SK-N-SH (cell line): ENCODE measurements around the gene NWD2. TPM values are rescaled to one million over a fixed set of nuclear protein-coding genes. Genes with fewer than 3 reads are reported as not detected.

Experiments
- CTCF ChIA-PET: fragments of 300-600, 350-600 bp; formaldehyde crosslinking; extraction: SDS; loops from one replicate; lab custom pipeline; 2021; lab: Yijun Ruan, JAX
- POLR2A ChIA-PET: fragments of 350-600 bp; sonication (Branson Sonifier 250); formaldehyde crosslinking; extraction: SDS; loops from one replicate; lab custom pipeline; 2020; ENCODE audit warnings: antibody characterized with exemption, inconsistent platforms; lab: Yijun Ruan, JAX
- DNase-seq: peaks from one replicate; pipeline ENCODE4 v3.0.0; 2012
- H2AFZ ChIP-seq: fragments of 200-600 bp; sonication (generic); 2 replicates; pipeline ENCODE4 v1.8.1; 2016; ENCODE audit warnings: antibody characterized with exemption, mild to moderate bottlenecking, low read depth
- H3F3A ChIP-seq: fragments of 200-600 bp; sonication (generic); replicated peaks from 2 replicates; pipeline ENCODE3; 2016; ENCODE audit warnings: antibody characterized with exemption, mild to moderate bottlenecking; ENCODE audit not compliant: insufficient read depth
- H3K27ac ChIP-seq, 2 experiments: fragments of 200-500 bp in 1 of 2; fragments of 200-600 bp in 1 of 2; sonication (Bioruptor generic) in 1 of 2; sonication (generic), shearing (Covaris generic) in 1 of 2; 2 replicates each; pipeline versions ENCODE4 v1.5.1 to v1.6.1; 2014 to 2016; ENCODE audit warnings: low read depth in 2 of 2, inconsistent platforms in 1 of 2, low read length in 1 of 2, mild to moderate bottlenecking in 1 of 2, mixed read lengths in 1 of 2
- H3K27me3 ChIP-seq: fragments of 200-600 bp; sonication (generic), shearing (Covaris generic); 2 replicates; pipeline ENCODE4 v1.6.1; 2016; ENCODE audit warnings: mixed run types; ENCODE audit not compliant: insufficient read depth
- H3K36me3 ChIP-seq, 2 experiments: fragments of 200-500 bp in 1 of 2; fragments of 200-600 bp in 1 of 2; sonication (Bioruptor generic) in 1 of 2; sonication (generic) in 1 of 2; replicated peaks in 1 of 2; 2 replicates each; pipeline versions ENCODE3 to v1.5.1; 2014 to 2016; ENCODE audit warnings: low read length in 1 of 2, mild to moderate bottlenecking in 1 of 2; ENCODE audit not compliant: insufficient read depth in 2 of 2, control insufficient read depth in 1 of 2
- H3K4me1 ChIP-seq, 2 experiments: fragments of 200-500 bp in 1 of 2; fragments of 200-600 bp in 1 of 2; sonication (Bioruptor generic) in 1 of 2; sonication (generic), shearing (Covaris generic) in 1 of 2; 2 replicates each; pipeline versions ENCODE4 v1.5.1 to v1.6.1; 2014 to 2016; ENCODE audit warnings: low read depth in 1 of 2, low read length in 1 of 2, mixed run types in 1 of 2; ENCODE audit not compliant: insufficient read depth in 2 of 2, control insufficient read depth in 1 of 2
- H3K4me2 ChIP-seq: fragments of 200-600 bp; sonication (generic), shearing (Covaris generic); 2 replicates; pipeline ENCODE4 v1.6.1; 2017; ENCODE audit warnings: mixed run types
- H3K4me3 ChIP-seq, 2 experiments: fragments of 200-500 bp in 1 of 2; fragments of 200-600 bp in 1 of 2; sonication (Bioruptor generic) in 1 of 2; sonication (generic), shearing (Covaris generic) in 1 of 2; 2 replicates each; pipeline versions ENCODE4 v1.5.1 to v1.8.1; 2014 to 2016; ENCODE audit warnings: low read depth in 2 of 2, inconsistent platforms in 1 of 2, low read length in 1 of 2, mild to moderate bottlenecking in 1 of 2, mixed read lengths in 1 of 2, moderate library complexity in 1 of 2
- H3K79me2 ChIP-seq: fragments of 200-600 bp; sonication (generic); 2 replicates; pipeline ENCODE4 v1.8.1; 2017; ENCODE audit warnings: mild to moderate bottlenecking; ENCODE audit not compliant: insufficient read depth
- H3K9ac ChIP-seq: fragments of 200-600 bp; sonication (generic); 2 replicates; pipeline ENCODE4 v1.6.1; 2017; ENCODE audit warnings: mixed run types
- H3K9me2 ChIP-seq: fragments of 200-600 bp; sonication (generic); 2 replicates; pipeline ENCODE4 v1.6.1; 2017; ENCODE audit warnings: mixed run types
- H3K9me3 ChIP-seq: fragments of 200-600 bp; sonication (generic); 2 replicates; pipeline ENCODE4 v1.6.1; 2017; ENCODE audit warnings: mixed run types, mild to moderate bottlenecking, moderate library complexity
- H4K20me1 ChIP-seq: fragments of 200-600 bp; sonication (generic); 2 replicates; pipeline ENCODE4 v1.6.1; 2017; ENCODE audit warnings: mild to moderate bottlenecking, mixed run types; ENCODE audit not compliant: insufficient read depth
- FOSL2 ChIP-seq: IDR thresholded peaks from 2 replicates; pipeline ENCODE4 v1.4.0; 2012; ENCODE audit warnings: low read depth, mild to moderate bottlenecking, moderate library complexity, borderline replicate concordance
- GATA2 ChIP-seq: sonication (generic); formaldehyde crosslinking; IDR thresholded peaks from 2 replicates; pipeline ENCODE4 v1.5.0; 2020; ENCODE audit warnings: mild to moderate bottlenecking, missing genetic modification reagents
- MEF2A ChIP-seq: IDR thresholded peaks from 2 replicates; pipeline ENCODE4 v1.4.0; 2012; ENCODE audit warnings: low read depth, borderline replicate concordance
- RCOR1 ChIP-seq: fragments of 150-350 bp; IDR thresholded peaks from 2 replicates; pipeline ENCODE4 v1.6.1; 2017; ENCODE audit warnings: antibody characterized with exemption, low read length
- SMC3 ChIP-seq: IDR thresholded peaks from 2 replicates; pipeline ENCODE4 v1.6.1; 2012; ENCODE audit warnings: low read depth, low read length, improper control_type of control experiment
- TCF12 ChIP-seq: IDR thresholded peaks from 2 replicates; pipeline ENCODE4 v1.4.0; 2012
- TEAD4 ChIP-seq: IDR thresholded peaks from 2 replicates; pipeline ENCODE4 v1.4.0; 2012; ENCODE audit warnings: mild to moderate bottlenecking, borderline replicate concordance; ENCODE audit not compliant: insufficient read depth
- USF1 ChIP-seq: IDR thresholded peaks from 2 replicates; pipeline ENCODE4 v1.4.0; 2012; ENCODE audit warnings: low read depth, borderline replicate concordance
- WGBS: methylation state at CpG from one replicate; pipeline ENCODE4 v1.1.6; 2017; ENCODE audit warnings: low lambda C conversion rate; 5-methylcytosine and 5-hydroxymethylcytosine counted together
- polyA plus RNA-seq, 3 experiments: library from polyadenylated mRNA; depleted of rRNA; stranded (reverse); fragments of >200 nt; gene quantifications; 2 replicates each; pipeline ENCODE4 v1.2.3, GENCODE V29; 2012
- TF ChIP-seq, protein P1 (sequence below): fragments of 150-350 bp; IDR thresholded peaks from 2 replicates; pipeline ENCODE4 v1.6.1; 2016; ENCODE audit warnings: mild to moderate bottlenecking, low read depth, low read length
- TF ChIP-seq, protein P2 (sequence below): IDR thresholded peaks from 2 replicates; pipeline ENCODE4 v1.6.1; 2012; ENCODE audit warnings: mild to moderate bottlenecking, low read depth, low read length, moderate library complexity
- TF ChIP-seq, protein P3 (sequence below): fragments of 150-350 bp; IDR thresholded peaks from 2 replicates; pipeline ENCODE4 v1.6.1; 2017; ENCODE audit warnings: antibody characterized with exemption, low read length, low read depth, borderline replicate concordance

NWD2 gene
- polyA plus RNA-seq, 1 of the 3 experiments (the other 2 are of a cell fraction) = not detected

DNA sequence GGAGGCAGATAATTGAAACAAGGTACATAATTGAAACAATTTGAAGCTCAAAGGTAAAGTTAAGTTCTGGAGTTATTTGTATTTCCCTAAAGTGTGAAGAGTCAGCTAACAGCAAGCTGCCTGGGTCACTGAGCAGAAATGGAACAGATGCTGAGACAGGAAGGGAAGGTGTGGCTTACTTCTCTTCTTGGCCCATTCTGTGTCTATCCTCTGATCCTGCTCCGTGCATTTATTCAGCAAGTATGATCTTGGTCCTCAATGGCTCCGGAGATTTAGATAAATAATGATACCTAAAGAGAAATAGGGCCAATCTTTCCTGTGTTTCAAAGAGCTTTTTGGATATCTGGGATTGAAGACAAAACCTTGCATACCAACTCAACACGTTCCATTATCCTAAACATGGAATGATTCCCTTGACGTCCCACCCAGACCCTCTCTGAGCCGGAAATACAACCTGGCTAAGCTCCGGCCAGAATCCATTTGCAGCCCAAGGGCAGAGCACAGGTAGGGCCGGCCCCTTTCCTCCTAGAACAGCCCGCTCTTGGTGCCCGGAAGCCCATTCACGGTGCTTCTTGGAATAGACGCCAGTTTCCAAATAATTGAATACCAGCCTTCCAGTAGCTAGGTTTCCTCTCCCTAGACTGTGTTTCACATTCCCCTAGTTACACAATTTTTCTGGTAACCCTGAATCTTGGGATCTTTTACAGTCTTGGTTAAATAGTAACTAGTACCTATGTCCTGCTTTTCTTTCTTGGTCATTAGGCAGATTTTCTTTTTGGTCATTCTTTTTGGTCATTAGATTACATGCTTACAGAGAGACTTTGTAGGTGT, 211.0 kb downstream of the NWD2 start (continued):
- TF ChIP-seq, protein P1, sequence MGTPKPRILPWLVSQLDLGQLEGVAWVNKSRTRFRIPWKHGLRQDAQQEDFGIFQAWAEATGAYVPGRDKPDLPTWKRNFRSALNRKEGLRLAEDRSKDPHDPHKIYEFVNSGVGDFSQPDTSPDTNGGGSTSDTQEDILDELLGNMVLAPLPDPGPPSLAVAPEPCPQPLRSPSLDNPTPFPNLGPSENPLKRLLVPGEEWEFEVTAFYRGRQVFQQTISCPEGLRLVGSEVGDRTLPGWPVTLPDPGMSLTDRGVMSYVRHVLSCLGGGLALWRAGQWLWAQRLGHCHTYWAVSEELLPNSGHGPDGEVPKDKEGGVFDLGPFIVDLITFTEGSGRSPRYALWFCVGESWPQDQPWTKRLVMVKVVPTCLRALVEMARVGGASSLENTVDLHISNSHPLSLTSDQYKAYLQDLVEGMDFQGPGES = no peak
- no peak for TF ChIP-seq RCOR1
- TF ChIP-seq USF1 = no peak
- no peak for TF ChIP-seq GATA2 (CRISPR knock-in tag)

- no peak overlapping the region for H3K4me3 ChIP-seq
- no peaks in the 10 kb centered on the region for H3K79me2 ChIP-seq
- POLR2A ChIA-PET = no interaction called here
- DNase-seq = no peak
- H3K9me3 ChIP-seq = no peaks in the 10 kb centered on the region
- CTCF ChIA-PET = no interaction called here
- H3K9ac ChIP-seq = no peak overlapping the region
- no peak for TF ChIP-seq MEF2A
- TF ChIP-seq FOSL2 = no peak
- no peak for TF ChIP-seq SMC3
- no peak for TF ChIP-seq TEAD4
- TF ChIP-seq, protein P2, sequence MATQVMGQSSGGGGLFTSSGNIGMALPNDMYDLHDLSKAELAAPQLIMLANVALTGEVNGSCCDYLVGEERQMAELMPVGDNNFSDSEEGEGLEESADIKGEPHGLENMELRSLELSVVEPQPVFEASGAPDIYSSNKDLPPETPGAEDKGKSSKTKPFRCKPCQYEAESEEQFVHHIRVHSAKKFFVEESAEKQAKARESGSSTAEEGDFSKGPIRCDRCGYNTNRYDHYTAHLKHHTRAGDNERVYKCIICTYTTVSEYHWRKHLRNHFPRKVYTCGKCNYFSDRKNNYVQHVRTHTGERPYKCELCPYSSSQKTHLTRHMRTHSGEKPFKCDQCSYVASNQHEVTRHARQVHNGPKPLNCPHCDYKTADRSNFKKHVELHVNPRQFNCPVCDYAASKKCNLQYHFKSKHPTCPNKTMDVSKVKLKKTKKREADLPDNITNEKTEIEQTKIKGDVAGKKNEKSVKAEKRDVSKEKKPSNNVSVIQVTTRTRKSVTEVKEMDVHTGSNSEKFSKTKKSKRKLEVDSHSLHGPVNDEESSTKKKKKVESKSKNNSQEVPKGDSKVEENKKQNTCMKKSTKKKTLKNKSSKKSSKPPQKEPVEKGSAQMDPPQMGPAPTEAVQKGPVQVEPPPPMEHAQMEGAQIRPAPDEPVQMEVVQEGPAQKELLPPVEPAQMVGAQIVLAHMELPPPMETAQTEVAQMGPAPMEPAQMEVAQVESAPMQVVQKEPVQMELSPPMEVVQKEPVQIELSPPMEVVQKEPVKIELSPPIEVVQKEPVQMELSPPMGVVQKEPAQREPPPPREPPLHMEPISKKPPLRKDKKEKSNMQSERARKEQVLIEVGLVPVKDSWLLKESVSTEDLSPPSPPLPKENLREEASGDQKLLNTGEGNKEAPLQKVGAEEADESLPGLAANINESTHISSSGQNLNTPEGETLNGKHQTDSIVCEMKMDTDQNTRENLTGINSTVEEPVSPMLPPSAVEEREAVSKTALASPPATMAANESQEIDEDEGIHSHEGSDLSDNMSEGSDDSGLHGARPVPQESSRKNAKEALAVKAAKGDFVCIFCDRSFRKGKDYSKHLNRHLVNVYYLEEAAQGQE = no peak
- no peak for TF ChIP-seq TCF12
- TF ChIP-seq, protein P3, sequence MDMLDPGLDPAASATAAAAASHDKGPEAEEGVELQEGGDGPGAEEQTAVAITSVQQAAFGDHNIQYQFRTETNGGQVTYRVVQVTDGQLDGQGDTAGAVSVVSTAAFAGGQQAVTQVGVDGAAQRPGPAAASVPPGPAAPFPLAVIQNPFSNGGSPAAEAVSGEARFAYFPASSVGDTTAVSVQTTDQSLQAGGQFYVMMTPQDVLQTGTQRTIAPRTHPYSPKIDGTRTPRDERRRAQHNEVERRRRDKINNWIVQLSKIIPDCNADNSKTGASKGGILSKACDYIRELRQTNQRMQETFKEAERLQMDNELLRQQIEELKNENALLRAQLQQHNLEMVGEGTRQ = no peak
- H3K9me2 ChIP-seq = no peaks in the 10 kb centered on the region
- H3K27me3 ChIP-seq = peaks cover 8% of the 10 kb centered on the region; the same call in 1 of the 2 replicates
- no peaks in the 10 kb centered on the region for H4K20me1 ChIP-seq
- no peaks in the 10 kb centered on the region for H3K4me1 ChIP-seq
- WGBS = 0% methylated on average over 1 of the region's 1 CpG
- no peak overlapping the region for H3K27ac ChIP-seq
- no peak overlapping the region for H2AFZ ChIP-seq
- no peaks in the 10 kb centered on the region for H3K36me3 ChIP-seq
- no peak overlapping the region for H3K4me2 ChIP-seq
- no peaks in the 10 kb centered on the region for H3F3A ChIP-seq
Observed at GRCh38 chr4:37461801-37462200, 217.3 kb downstream of the NWD2 start.
